Liver (tissue), 3 donors: ENCODE measurements around the gene THADA.

Experiments
- EGR1 ChIP-seq, 2 donors: IDR thresholded peaks; 2 replicates each; pipeline ENCODE4 v1.6.1; 2016 to 2018; ENCODE audit warnings: antibody characterized with exemption in 2 of 2, low read depth in 2 of 2
- JUND ChIP-seq, 2 donors: IDR thresholded peaks; 2 replicates each; pipeline ENCODE4 v1.6.1; 2016; ENCODE audit warnings: antibody characterized with exemption in 2 of 2
- NR2F2 ChIP-seq: IDR thresholded peaks from 2 replicates; pipeline ENCODE4 v1.6.1; 2016; ENCODE audit warnings: antibody characterized with exemption
- RAD21 ChIP-seq, 2 donors: IDR thresholded peaks; 2 replicates each; pipeline ENCODE4 v1.6.1; 2016; ENCODE audit warnings: antibody characterized with exemption in 2 of 2, mild to moderate bottlenecking in 2 of 2
- SP1 ChIP-seq: IDR thresholded peaks from 2 replicates; pipeline ENCODE4 v1.6.1; 2018; ENCODE audit warnings: antibody characterized with exemption, mild to moderate bottlenecking
- TAF1 ChIP-seq: conservative IDR thresholded peaks from 2 replicates; pipeline ENCODE4 v1.6.1; 2016; ENCODE audit warnings: antibody characterized with exemption, mild to moderate bottlenecking
- YY1 ChIP-seq: IDR thresholded peaks from 2 replicates; pipeline ENCODE4 v1.6.1; 2016; ENCODE audit warnings: antibody characterized with exemption, mild to moderate bottlenecking
- TF ChIP-seq, protein P1 (sequence below): IDR thresholded peaks from 2 replicates; pipeline ENCODE4 v1.6.1; 2016; ENCODE audit warnings: antibody characterized with exemption
- TF ChIP-seq, protein P2 (sequence below): fragments of 150-350 bp; IDR thresholded peaks from 2 replicates; pipeline ENCODE4 v1.5.1; 2017; ENCODE audit warnings: improper control_type of control experiment, low read depth, low read length; ENCODE audit not compliant: missing input control
- TF ChIP-seq, protein P3 (sequence below): IDR thresholded peaks from 2 replicates; pipeline ENCODE4 v1.6.1; 2016; ENCODE audit warnings: antibody characterized with exemption
- TF ChIP-seq, protein P4 (sequence below): IDR thresholded peaks from 2 replicates; pipeline ENCODE4 v1.6.1; 2016; ENCODE audit warnings: antibody characterized with exemption
- TF ChIP-seq, protein P5 (sequence below): IDR thresholded peaks from 2 replicates; pipeline ENCODE4 v1.6.1; 2016; ENCODE audit warnings: antibody characterized with exemption, mild to moderate bottlenecking
- donor health status: healthy.
- donor health status: healthy.

DNA sequence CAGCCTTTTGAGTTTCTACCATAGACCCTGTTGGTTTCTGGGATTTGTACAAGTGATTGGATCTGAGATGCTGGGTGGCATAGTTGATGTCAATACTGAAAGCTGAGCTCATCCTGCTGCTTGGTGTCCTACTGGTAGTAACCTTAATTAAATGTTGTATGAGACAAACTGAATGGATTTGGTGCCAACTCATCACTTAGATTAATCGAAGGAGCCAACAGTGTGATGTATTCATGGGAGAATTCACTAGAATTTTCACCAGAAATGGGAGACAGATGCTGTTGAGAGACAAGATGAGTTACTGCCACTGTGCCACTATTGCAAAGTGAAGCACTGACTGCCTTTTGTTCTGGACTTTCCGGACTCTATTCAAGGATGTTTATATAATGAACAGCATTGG is 158.5 kb downstream of the THADA start:
- TF ChIP-seq, protein P1, sequence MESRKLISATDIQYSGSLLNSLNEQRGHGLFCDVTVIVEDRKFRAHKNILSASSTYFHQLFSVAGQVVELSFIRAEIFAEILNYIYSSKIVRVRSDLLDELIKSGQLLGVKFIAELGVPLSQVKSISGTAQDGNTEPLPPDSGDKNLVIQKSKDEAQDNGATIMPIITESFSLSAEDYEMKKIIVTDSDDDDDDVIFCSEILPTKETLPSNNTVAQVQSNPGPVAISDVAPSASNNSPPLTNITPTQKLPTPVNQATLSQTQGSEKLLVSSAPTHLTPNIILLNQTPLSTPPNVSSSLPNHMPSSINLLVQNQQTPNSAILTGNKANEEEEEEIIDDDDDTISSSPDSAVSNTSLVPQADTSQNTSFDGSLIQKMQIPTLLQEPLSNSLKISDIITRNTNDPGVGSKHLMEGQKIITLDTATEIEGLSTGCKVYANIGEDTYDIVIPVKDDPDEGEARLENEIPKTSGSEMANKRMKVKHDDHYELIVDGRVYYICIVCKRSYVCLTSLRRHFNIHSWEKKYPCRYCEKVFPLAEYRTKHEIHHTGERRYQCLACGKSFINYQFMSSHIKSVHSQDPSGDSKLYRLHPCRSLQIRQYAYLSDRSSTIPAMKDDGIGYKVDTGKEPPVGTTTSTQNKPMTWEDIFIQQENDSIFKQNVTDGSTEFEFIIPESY: no peak
- TF ChIP-seq JUND (IDR thresholded peaks at IDR 0.05) (no peak), RAD21 (IDR thresholded peaks at IDR 0.05) (no peak), EGR1 (IDR thresholded peaks at IDR 0.05; ENCODE audit: low read depth in 2 of 2) (no peak), NR2F2 (no peak), SP1 (no peak), TAF1 (no peak), YY1 (no peak)
- TF ChIP-seq, protein P2, sequence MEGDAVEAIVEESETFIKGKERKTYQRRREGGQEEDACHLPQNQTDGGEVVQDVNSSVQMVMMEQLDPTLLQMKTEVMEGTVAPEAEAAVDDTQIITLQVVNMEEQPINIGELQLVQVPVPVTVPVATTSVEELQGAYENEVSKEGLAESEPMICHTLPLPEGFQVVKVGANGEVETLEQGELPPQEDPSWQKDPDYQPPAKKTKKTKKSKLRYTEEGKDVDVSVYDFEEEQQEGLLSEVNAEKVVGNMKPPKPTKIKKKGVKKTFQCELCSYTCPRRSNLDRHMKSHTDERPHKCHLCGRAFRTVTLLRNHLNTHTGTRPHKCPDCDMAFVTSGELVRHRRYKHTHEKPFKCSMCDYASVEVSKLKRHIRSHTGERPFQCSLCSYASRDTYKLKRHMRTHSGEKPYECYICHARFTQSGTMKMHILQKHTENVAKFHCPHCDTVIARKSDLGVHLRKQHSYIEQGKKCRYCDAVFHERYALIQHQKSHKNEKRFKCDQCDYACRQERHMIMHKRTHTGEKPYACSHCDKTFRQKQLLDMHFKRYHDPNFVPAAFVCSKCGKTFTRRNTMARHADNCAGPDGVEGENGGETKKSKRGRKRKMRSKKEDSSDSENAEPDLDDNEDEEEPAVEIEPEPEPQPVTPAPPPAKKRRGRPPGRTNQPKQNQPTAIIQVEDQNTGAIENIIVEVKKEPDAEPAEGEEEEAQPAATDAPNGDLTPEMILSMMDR: no peak
- TF ChIP-seq, protein P3, sequence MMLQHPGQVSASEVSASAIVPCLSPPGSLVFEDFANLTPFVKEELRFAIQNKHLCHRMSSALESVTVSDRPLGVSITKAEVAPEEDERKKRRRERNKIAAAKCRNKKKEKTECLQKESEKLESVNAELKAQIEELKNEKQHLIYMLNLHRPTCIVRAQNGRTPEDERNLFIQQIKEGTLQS: no peak
- TF ChIP-seq, protein P4, sequence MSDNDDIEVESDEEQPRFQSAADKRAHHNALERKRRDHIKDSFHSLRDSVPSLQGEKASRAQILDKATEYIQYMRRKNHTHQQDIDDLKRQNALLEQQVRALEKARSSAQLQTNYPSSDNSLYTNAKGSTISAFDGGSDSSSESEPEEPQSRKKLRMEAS: no peak
- TF ChIP-seq, protein P5, sequence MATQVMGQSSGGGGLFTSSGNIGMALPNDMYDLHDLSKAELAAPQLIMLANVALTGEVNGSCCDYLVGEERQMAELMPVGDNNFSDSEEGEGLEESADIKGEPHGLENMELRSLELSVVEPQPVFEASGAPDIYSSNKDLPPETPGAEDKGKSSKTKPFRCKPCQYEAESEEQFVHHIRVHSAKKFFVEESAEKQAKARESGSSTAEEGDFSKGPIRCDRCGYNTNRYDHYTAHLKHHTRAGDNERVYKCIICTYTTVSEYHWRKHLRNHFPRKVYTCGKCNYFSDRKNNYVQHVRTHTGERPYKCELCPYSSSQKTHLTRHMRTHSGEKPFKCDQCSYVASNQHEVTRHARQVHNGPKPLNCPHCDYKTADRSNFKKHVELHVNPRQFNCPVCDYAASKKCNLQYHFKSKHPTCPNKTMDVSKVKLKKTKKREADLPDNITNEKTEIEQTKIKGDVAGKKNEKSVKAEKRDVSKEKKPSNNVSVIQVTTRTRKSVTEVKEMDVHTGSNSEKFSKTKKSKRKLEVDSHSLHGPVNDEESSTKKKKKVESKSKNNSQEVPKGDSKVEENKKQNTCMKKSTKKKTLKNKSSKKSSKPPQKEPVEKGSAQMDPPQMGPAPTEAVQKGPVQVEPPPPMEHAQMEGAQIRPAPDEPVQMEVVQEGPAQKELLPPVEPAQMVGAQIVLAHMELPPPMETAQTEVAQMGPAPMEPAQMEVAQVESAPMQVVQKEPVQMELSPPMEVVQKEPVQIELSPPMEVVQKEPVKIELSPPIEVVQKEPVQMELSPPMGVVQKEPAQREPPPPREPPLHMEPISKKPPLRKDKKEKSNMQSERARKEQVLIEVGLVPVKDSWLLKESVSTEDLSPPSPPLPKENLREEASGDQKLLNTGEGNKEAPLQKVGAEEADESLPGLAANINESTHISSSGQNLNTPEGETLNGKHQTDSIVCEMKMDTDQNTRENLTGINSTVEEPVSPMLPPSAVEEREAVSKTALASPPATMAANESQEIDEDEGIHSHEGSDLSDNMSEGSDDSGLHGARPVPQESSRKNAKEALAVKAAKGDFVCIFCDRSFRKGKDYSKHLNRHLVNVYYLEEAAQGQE: no peak
